Endothelial cell of umbilical vein (primary cell): ENCODE measurements around the gene KAZN. TPM values are rescaled to one million over a fixed set of nuclear protein-coding genes. Genes with fewer than 3 reads are reported as not detected.

Experiments
- BruUV-seq: library from RNA; stranded (reverse); fragments of 400-500 nt; replicated peaks from 2 replicates; lab custom pipeline; 2021; lab: Mats Ljungman, UMichigan
- CTCF ChIA-PET: fragments of 300-600, 350-600 bp; sonication (Branson Sonifier 250); formaldehyde crosslinking; loops from one replicate; lab custom pipeline; 2021; ENCODE audit warnings: antibody characterized with exemption, inconsistent platforms; lab: Charles Lee
- POLR2A ChIA-PET: fragments of 300-600, 350-600 bp; sonication (Branson Sonifier 250); formaldehyde crosslinking; loops from one replicate; lab custom pipeline; 2021; ENCODE audit warnings: antibody characterized with exemption, inconsistent platforms; lab: Charles Lee
- DNase-seq: peaks from one replicate; pipeline ENCODE4 v3.0.0-alpha.2; 2011; ENCODE audit warnings: low read depth, low spot score
- FAIRE-seq: peaks from 2 replicates; lab custom pipeline; 2011; peaks lifted over from hg19 to GRCh38; lab: Jason Lieb, UNC
- H2AFZ ChIP-seq: 2 replicates; pipeline ENCODE4 v1.6.0; 2012; ENCODE audit warnings: low read depth, low read length, control low read depth, inconsistent platforms
- H3K27ac ChIP-seq: 2 replicates; pipeline ENCODE4 v1.5.1; 2011; ENCODE audit warnings: low read depth, mild to moderate bottlenecking, control low read depth, low read length, moderate library complexity; ENCODE audit not compliant: insufficient read depth
- H3K27me3 ChIP-seq, 2 experiments: 2 replicates each; pipeline versions ENCODE4 v1.6.0 to v1.6.1; 2011; ENCODE audit warnings: low read length in 2 of 2, mixed read lengths in 1 of 2; ENCODE audit not compliant: control insufficient read depth in 2 of 2, insufficient read depth in 2 of 2
- H3K36me3 ChIP-seq, 2 experiments: 2 replicates in 1 of 2; 3 replicates in 1 of 2; pipeline ENCODE4 v1.5.1; 2011; ENCODE audit warnings: low read length in 2 of 2, mild to moderate bottlenecking in 1 of 2, moderate library complexity in 1 of 2; ENCODE audit not compliant: control insufficient read depth in 2 of 2, insufficient read depth in 2 of 2; ENCODE audit errors: extremely low read depth in 1 of 2
- H3K4me1 ChIP-seq: 3 replicates; pipeline ENCODE4 v1.5.1; 2011; ENCODE audit warnings: mild to moderate bottlenecking, low read length; ENCODE audit not compliant: control insufficient read depth, insufficient read depth; ENCODE audit errors: extremely low read depth
- H3K4me2 ChIP-seq: 2 replicates; pipeline ENCODE4 v1.6.1; 2011; ENCODE audit warnings: low read length, control low read depth, mixed read lengths; ENCODE audit not compliant: insufficient read depth
- H3K4me3 ChIP-seq, 3 experiments: fragments of 200-600 bp in 1 of 3; sonication (generic), shearing (Covaris generic) in 1 of 3; replicated peaks in 1 of 3; 2 replicates each; pipeline ENCODE4 v1.5.1; 2011 to 2016; ENCODE audit warnings: control low read depth in 3 of 3, low read length in 3 of 3, mild to moderate bottlenecking in 2 of 3, inconsistent platforms in 1 of 3, low read depth in 1 of 3, moderate library complexity in 1 of 3; ENCODE audit not compliant: insufficient read depth in 1 of 3
- H3K79me2 ChIP-seq: 2 replicates; pipeline ENCODE4 v1.6.0; 2012; ENCODE audit warnings: low read length, inconsistent platforms; ENCODE audit not compliant: control insufficient read depth, insufficient read depth
- H3K9ac ChIP-seq: replicated peaks from 2 replicates; pipeline ENCODE3; 2011; ENCODE audit warnings: low read length, control low read depth; ENCODE audit not compliant: insufficient read depth; ENCODE audit errors: extremely low read depth
- H3K9me1 ChIP-seq: replicated peaks from 3 replicates; pipeline ENCODE4 v1.6.0; 2011; ENCODE audit warnings: mild to moderate bottlenecking, low read length; ENCODE audit not compliant: control insufficient read depth, insufficient read depth; ENCODE audit errors: extremely low read depth
- H3K9me3 ChIP-seq: replicated peaks from 2 replicates; pipeline ENCODE4 v1.5.1; 2012; ENCODE audit warnings: low read length, inconsistent platforms; ENCODE audit not compliant: control insufficient read depth, insufficient read depth
- H4K20me1 ChIP-seq: replicated peaks from 2 replicates; pipeline ENCODE3; 2011; ENCODE audit warnings: mild to moderate bottlenecking, low read length; ENCODE audit not compliant: control insufficient read depth, insufficient read depth; ENCODE audit errors: extremely low read depth
- EZH2 ChIP-seq: IDR thresholded peaks from 2 replicates; pipeline ENCODE4 v1.6.1; 2012; ENCODE audit warnings: borderline replicate concordance, low read depth, mild to moderate bottlenecking, moderate library complexity, low read length, inconsistent platforms; ENCODE audit not compliant: severe bottlenecking
- FOS ChIP-seq: IDR thresholded peaks from 2 replicates; pipeline ENCODE4 v1.6.1; 2011; ENCODE audit warnings: mild to moderate bottlenecking, low read length, moderate library complexity, borderline replicate concordance; ENCODE audit not compliant: insufficient read depth
- GATA2 ChIP-seq: IDR thresholded peaks from 2 replicates; pipeline ENCODE4 v1.7.0; 2011; ENCODE audit warnings: low read depth, mild to moderate bottlenecking, moderate library complexity, mixed read lengths, low read length; ENCODE audit not compliant: insufficient read length, insufficient read depth
- MAX ChIP-seq: IDR thresholded peaks from 2 replicates; pipeline ENCODE4 v1.6.1; 2011; ENCODE audit not compliant: insufficient read depth, insufficient read length
- MYC ChIP-seq: IDR thresholded peaks from one replicate; pipeline ENCODE4 v1.6.1; 2011; ENCODE audit warnings: mild to moderate bottlenecking, low read depth, low read length
- POLR2AphosphoS5 ChIP-seq: IDR thresholded peaks from 2 replicates; pipeline ENCODE4 v1.6.1; 2012; ENCODE audit warnings: low read depth, mild to moderate bottlenecking, control low read depth, low read length, moderate library complexity; ENCODE audit not compliant: insufficient read depth
- dilution Hi-C: fragments of 300-500 bp; cut with MboI; formaldehyde crosslinking; loops from one replicate; pipeline ENCODE4 v1.15.0; 2019; ENCODE audit warnings: low sequenced_read_pairs; ENCODE audit not compliant: extremely low pct_ligation_motif_present
- intact Hi-C: fragments of 100-400 bp; cut with micrococcal nuclease; formaldehyde crosslinking; loops from one replicate; pipeline ENCODE4 v1.10.0; 2022
- polyA plus RNA-seq, 4 experiments: library from polyadenylated mRNA; depleted of rRNA in 3 of 4; stranded (reverse) in 3 of 4; unstranded in 1 of 4; fragments of >200 nt; gene quantifications; 2 replicates each; pipeline versions ENCODE4 v1.2.1 to v1.2.3, GENCODE V29; 2011 to 2012; ENCODE audit warnings: missing spikeins in 1 of 4
- total RNA-seq: library from RNA; stranded (reverse); gene quantifications from 2 replicates; pipeline ENCODE4 v1.2.3, GENCODE V29; 2021
- TF ChIP-seq, protein P1 (sequence below), 2 donors: IDR thresholded peaks; 1 replicate in 1 of 2; 2 replicates in 1 of 2; pipeline ENCODE4 v1.5.1; 2011; ENCODE audit warnings: low read length in 2 of 2, mild to moderate bottlenecking in 2 of 2, moderate library complexity in 2 of 2, control low read depth in 1 of 2, inconsistent platforms in 1 of 2, low read depth in 1 of 2; ENCODE audit not compliant: insufficient read depth in 1 of 2; ENCODE audit errors: extremely low read depth in 1 of 2

The KAZN gene
- total and polyA plus RNA-seq, 2 donors (not counting 3 experiments of a cell fraction or from before 2014, with no cell fraction given), result 1.6 to 5.8 TPM

GRCh38 chr1:14769486-14770274, 171.2 kb downstream of the KAZN start:
- no peaks in the 10 kb centered on the region for H3K9me3 ChIP-seq
- H4K20me1 ChIP-seq, result no peaks in the 10 kb centered on the region
- BruUV-seq, result no TSS peak
- no peak overlapping the region for H3K9ac ChIP-seq
- no peaks in the 10 kb centered on the region for H3K4me1 ChIP-seq
- no peaks in the 10 kb centered on the region for H3K36me3 ChIP-seq
- H2AFZ ChIP-seq, result no peak overlapping the region
- H3K79me2 ChIP-seq, result no peaks in the 10 kb centered on the region
- H3K4me3 ChIP-seq, result no peak overlapping the region
- ChIA-PET POLR2A (no interaction called here), CTCF (no interaction called here)
- intact Hi-C loops, result no loop called here
- dilution Hi-C loops, result no loop called here
- no peak for TF ChIP-seq MYC
- TF ChIP-seq POLR2AphosphoS5, result no peak
- no peak for TF ChIP-seq FOS
- TF ChIP-seq, protein P1, sequence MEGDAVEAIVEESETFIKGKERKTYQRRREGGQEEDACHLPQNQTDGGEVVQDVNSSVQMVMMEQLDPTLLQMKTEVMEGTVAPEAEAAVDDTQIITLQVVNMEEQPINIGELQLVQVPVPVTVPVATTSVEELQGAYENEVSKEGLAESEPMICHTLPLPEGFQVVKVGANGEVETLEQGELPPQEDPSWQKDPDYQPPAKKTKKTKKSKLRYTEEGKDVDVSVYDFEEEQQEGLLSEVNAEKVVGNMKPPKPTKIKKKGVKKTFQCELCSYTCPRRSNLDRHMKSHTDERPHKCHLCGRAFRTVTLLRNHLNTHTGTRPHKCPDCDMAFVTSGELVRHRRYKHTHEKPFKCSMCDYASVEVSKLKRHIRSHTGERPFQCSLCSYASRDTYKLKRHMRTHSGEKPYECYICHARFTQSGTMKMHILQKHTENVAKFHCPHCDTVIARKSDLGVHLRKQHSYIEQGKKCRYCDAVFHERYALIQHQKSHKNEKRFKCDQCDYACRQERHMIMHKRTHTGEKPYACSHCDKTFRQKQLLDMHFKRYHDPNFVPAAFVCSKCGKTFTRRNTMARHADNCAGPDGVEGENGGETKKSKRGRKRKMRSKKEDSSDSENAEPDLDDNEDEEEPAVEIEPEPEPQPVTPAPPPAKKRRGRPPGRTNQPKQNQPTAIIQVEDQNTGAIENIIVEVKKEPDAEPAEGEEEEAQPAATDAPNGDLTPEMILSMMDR (IDR thresholded peaks at IDR 0.05; ENCODE audit: extremely low read depth in 1 of 2, insufficient read depth in 1 of 2, low read depth in 1 of 2, low read length in 2 of 2), result no peak
- TF ChIP-seq MAX, result no peak
- no peak for TF ChIP-seq EZH2
- TF ChIP-seq GATA2, result no peak
- H3K9me1 ChIP-seq, result no peaks in the 10 kb centered on the region
- no peak overlapping the region for H3K27ac ChIP-seq
- DNase-seq (no peak), FAIRE-seq (no peak)
- no peak overlapping the region for H3K4me2 ChIP-seq
- H3K27me3 ChIP-seq, result no peaks in the 10 kb centered on the region
